Adrenal gland (tissue), 12 donors: ENCODE measurements around the gene ATG9A. TPM values are rescaled to one million over a fixed set of nuclear protein-coding genes. Genes with fewer than 3 reads are reported as not detected.
A peak's percentile ranks its signal among the peaks of the same experiment; 100 is the strongest.

Experiments
- DNase-seq, 7 donors: peaks; one replicate each; pipeline ENCODE4 v3.0.0-alpha.2; 2019 to 2020
- H3K27ac ChIP-seq, 5 donors: fragments of 200-600 bp; sonication (generic) in 4 of 5; 1 replicate in 3 of 5; 2 replicates in 2 of 5; pipeline versions ENCODE4 v1.5.1 to v1.8.0; 2016 to 2020; ENCODE audit warnings: mild to moderate bottlenecking in 1 of 5
- H3K27me3 ChIP-seq: fragments of 200-600 bp; 2 replicates; pipeline ENCODE4 v1.8.0; 2021
- H3K36me3 ChIP-seq, 2 donors: fragments of 200-600 bp; replicated peaks in 1 of 2; 1 replicate in 1 of 2; 2 replicates in 1 of 2; pipeline versions ENCODE4 v1.5.1 to v1.8.0; 2018 to 2022
- H3K4me1 ChIP-seq, 2 donors: fragments of 200-600 bp; replicated peaks in 1 of 2; 1 replicate in 1 of 2; 2 replicates in 1 of 2; pipeline versions ENCODE4 v1.5.1 to v1.8.0; 2018 to 2021
- H3K4me3 ChIP-seq, 4 donors: fragments of 200-600 bp; sonication (generic) in 3 of 4; one replicate each; pipeline ENCODE4 v1.5.1; 2016 to 2018
- H3K9me3 ChIP-seq, 3 donors: fragments of 200-600 bp; sonication (generic) in 1 of 3; replicated peaks in 1 of 3; 1 replicate in 2 of 3; 2 replicates in 1 of 3; pipeline versions ENCODE4 v1.5.1 to v1.8.0; 2016 to 2021
- CTCF ChIP-seq, 6 experiments: fragments of 450-650 bp in 4 of 6; fragments of 200-600 bp in 2 of 6; sonication (generic) in 1 of 6; IDR thresholded peaks; 1 replicate in 5 of 6; 2 replicates in 1 of 6; pipeline versions ENCODE4 v1.5.1 to v1.8.0; 2016 to 2021; ENCODE audit warnings: antibody characterized with exemption in 6 of 6, mild to moderate bottlenecking in 2 of 6, moderate library complexity in 1 of 6
- POLR2A ChIP-seq, 2 donors: fragments of 450-650 bp; IDR thresholded peaks; one replicate each; pipeline ENCODE4 v1.6.1; 2017; ENCODE audit warnings: antibody characterized with exemption in 2 of 2, mild to moderate bottlenecking in 2 of 2, moderate library complexity in 1 of 2
- WGBS, 4 donors: extraction: QIAGEN DNeasy Blood & Tissue Kit in 2 of 4; methylation state at CpG; one replicate each; pipeline versions ENCODE4 v1.1.5 to v1.1.7; 2013 to 2017; 5-methylcytosine and 5-hydroxymethylcytosine counted together
- intact Hi-C, 2 donors: fragments of 100-400 bp; cut with DNase I; formaldehyde crosslinking; loops; one replicate each; pipeline versions ENCODE4 v1.14.1 to v1.15.0; 2022 to 2023
- polyA plus RNA-seq, 3 donors: library from polyadenylated mRNA; stranded (reverse); fragments of 200-250 nt in 2 of 3; fragments of 350-450 nt in 1 of 3; fragmentation: Illumina TruSeq in 1 of 3; extraction: RNeasy Lipid Tissue Mini Kit (QIAGEN cat#74804) in 1 of 3; gene quantifications; one replicate each; pipeline ENCODE4 v1.2.3, GENCODE V29; 2013 to 2014
- total RNA-seq, 9 donors: library from RNA; depleted of rRNA in 4 of 9; stranded (reverse); fragments of >200 nt in 4 of 9; fragments of 120-200 nt in 1 of 9; fragmentation: NEBNext Ultra II Directional in 1 of 9; extraction: Animal tissue kit (Norgen Biotek cat#: 25700) in 1 of 9; gene quantifications; one replicate each; pipeline versions ENCODE4 v1.1.0 to v1.2.4, GENCODE V29; 2013 to 2023
- donor health status: healthy with polysubstance abuse.
- donor health status: Bipolar disorder and iron deficiency.
- donor health status: DM: yes; HTN: yes; CAD: no.
- donor health status: DM: no; HTN: no; CAD: no.
- donor health status: DM: no; HTN: no; CAD: no.
- donor health status: DM: yes; HTN: yes; CAD: no.

Gene ATG9A
- total and polyA plus RNA-seq, 12 donors: 13.0 to 73.1 (median 51.3) TPM

- DNase-seq: peak in 1 of 7 donors; percentile 20
- Histone ChIP-seq H3K27me3 (no peaks in the 10 kb centered on the region), H3K36me3 (peaks cover 0 to 10% of the 10 kb centered on the region in 2 donors), H3K4me3 (peak overlapping the region in 1 of 4 donors; percentile 68), H3K27ac (peak overlapping the region in 2 of 5 donors; percentile 86 to 93), H3K9me3 (no peaks in the 10 kb centered on the region), H3K4me1 (peaks cover 23 to 40% of the 10 kb centered on the region in 2 donors)
- intact Hi-C loops: no loop called here
- WGBS, 4 donors: 33 to 45% (median 35%) methylated on average over 3 to 9 of the region's 9 CpGs
- TF ChIP-seq POLR2A (IDR thresholded peaks at IDR 0.05): no peak
- no peak for TF ChIP-seq CTCF (IDR thresholded peaks at IDR 0.05)
These were observed 23.1 kb upstream of the ATG9A start for GRCh38 chr2:219252570-219252899.

- Histone ChIP-seq H3K4me3 (no peak overlapping the region), H3K36me3 (peaks cover 0 to 14% of the 10 kb centered on the region in 2 donors), H3K9me3 (no peaks in the 10 kb centered on the region), H3K27me3 (no peaks in the 10 kb centered on the region), H3K4me1 (peaks cover 23 to 40% of the 10 kb centered on the region in 2 donors), H3K27ac (peak overlapping the region in 2 of 5 donors; percentile 86 to 93)
- WGBS, 4 donors: 73 to 100% (median 75%) methylated on average over 2 to 5 of the region's 5 CpGs
- no peak for DNase-seq
- intact Hi-C loops: no loop called here
- no peak for TF ChIP-seq POLR2A (IDR thresholded peaks at IDR 0.05)
- no peak for TF ChIP-seq CTCF (IDR thresholded peaks at IDR 0.05)
These were observed 22.6 kb upstream of the ATG9A start for GRCh38 chr2:219252084-219252483.

- TF ChIP-seq POLR2A (IDR thresholded peaks at IDR 0.05) (no peak), CTCF (IDR thresholded peaks at IDR 0.05) (no peak)
- no peaks in the 10 kb centered on the region for H3K9me3 ChIP-seq
- H3K27me3 ChIP-seq: no peaks in the 10 kb centered on the region
- H3K4me1 ChIP-seq: peaks cover 23 to 41% of the 10 kb centered on the region in 2 donors
- DNase-seq: no peak
- H3K27ac ChIP-seq: peak overlapping the region in 2 of 5 donors; percentile 86 to 93
- peaks cover 0 to 17% of the 10 kb centered on the region in 2 donors for H3K36me3 ChIP-seq
- intact Hi-C loops: no loop called here
- WGBS, 4 donors: 81 to 86% (median 83%) methylated on average over 6 of the region's 6 CpGs
- H3K4me3 ChIP-seq: no peak overlapping the region
These were observed 22.2 kb upstream of the ATG9A start for GRCh38 chr2:219251656-219252055.

DNA sequence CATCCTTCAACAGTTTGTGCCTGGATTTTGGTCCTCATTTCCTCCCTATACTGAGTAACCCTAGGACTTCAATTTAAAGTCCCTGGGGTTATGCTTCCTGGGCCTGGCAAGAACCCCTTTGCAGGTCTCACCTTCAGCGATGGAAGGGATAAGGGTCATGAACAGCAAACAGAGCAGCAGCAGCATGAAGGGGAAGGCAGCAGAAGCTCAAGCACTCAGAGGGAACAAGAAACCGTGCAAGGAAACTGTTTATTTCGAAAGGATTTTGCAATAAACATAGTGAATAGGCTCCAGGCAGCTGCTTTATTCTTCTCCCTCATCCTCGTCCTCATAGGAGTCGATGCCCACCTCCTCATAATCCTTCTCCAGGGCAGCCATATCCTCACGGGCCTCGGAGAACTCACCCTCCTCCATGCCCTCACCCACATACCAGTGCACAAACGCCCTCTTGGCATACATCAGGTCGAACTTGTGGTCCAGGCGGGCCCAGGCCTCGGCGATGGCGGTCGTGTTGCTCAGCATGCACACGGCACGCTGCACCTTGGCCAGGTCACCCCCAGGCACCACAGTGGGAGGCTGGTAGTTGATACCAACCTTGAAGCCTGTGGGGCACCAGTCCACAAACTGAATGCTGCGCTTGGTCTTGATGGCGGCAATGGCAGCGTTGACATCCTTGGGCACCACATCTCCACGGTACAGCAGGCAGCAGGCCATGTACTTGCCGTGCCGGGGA is 20.8 kb upstream of the ATG9A start:
- TF ChIP-seq POLR2A (IDR thresholded peaks at IDR 0.05) (no peak), CTCF (IDR thresholded peaks at IDR 0.05) (no peak)
- Histone ChIP-seq H3K4me1 (peaks cover 30 to 51% of the 10 kb centered on the region in 2 donors), H3K4me3 (no peak overlapping the region), H3K27me3 (no peaks in the 10 kb centered on the region), H3K36me3 (peaks cover 0 to 17% of the 10 kb centered on the region in 2 donors), H3K9me3 (no peaks in the 10 kb centered on the region), H3K27ac (peak overlapping the region in 4 of 5 donors; percentile 56 to 90 (median 74))
- intact Hi-C loops: no loop called here
- 86 to 89% (median 87%) methylated on average over 15 to 22 of the region's 22 CpGs for WGBS, 4 donors
- no peak for DNase-seq
